ENCODE results near the gene ANTXR2.
"Not testable (repeated sequence)": the region's sequence is repeated elsewhere in the genome, so short reads cannot be mapped to it uniquely, and the experiment has no call there.

Gene ANTXR2

GRCh38 chr4:79918292-79918691, 154.7 kb downstream of the ANTXR2 start:
- DNase-seq (ENCODE audit: low read depth, low spot score) = no peak

GRCh38 chr4:79917246-79917645, 155.8 kb downstream of the ANTXR2 start:
- DNase-seq (ENCODE audit: low read depth, low spot score) = peak; percentile 12

- DNase-seq (ENCODE audit: low read depth, low spot score) = no peak
Observed at GRCh38 chr4:79915246-79915645, 157.8 kb downstream of the ANTXR2 start.

GRCh38 chr4:79913581-79913980, 159.4 kb downstream of the ANTXR2 start:
- peak; percentile 81 for DNase-seq (ENCODE audit: low read depth, low spot score)

- DNase-seq (ENCODE audit: low read depth, low spot score) = no peak
Observed at GRCh38 chr4:79907001-79907400, 166.0 kb downstream of the ANTXR2 start.

DNA sequence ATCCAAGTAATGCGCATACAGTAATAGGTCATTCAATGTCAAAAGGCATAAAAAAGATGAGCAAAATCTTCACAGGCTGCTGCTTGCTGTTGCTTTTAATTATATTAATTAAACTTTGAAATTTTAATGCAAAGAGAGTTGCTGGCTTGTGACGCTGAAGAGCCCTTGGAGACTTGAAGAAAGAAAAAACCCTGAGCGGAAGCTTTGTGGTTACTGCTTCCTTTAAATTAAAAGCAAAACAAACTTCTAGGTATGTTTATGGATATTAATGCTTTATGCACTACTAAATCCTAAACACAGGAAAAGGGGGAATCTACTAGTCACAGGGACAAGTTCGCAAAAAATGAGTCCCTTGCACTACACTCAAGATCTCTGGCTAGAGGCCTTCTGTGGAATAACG, 166.7 kb downstream of the ANTXR2 start:
- DNase-seq (ENCODE audit: low read depth, low spot score) = no peak

GRCh38 chr4:79905212-79905611, 167.8 kb downstream of the ANTXR2 start:
- DNase-seq (ENCODE audit: low read depth, low spot score) = no peak

DNA sequence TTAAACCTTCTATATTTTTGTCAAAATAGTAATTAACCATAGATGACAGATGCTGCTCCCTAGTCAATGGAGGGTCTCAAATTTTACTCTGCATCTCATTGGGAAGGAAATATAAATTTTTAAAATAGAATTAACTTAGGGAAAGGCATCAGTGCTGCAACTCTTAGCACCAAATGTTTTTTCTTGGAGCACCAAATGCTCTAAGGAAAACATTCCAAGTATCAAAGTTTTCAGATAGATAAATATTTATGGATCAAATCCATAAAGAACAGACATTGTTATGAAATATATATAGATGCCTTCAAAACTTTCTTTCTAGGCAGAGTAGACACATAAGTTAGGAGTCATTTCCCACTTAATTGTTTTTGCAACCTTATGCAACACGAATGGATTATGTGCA, 168.7 kb downstream of the ANTXR2 start:
- DNase-seq (ENCODE audit: low read depth, low spot score) = no peak

DNA sequence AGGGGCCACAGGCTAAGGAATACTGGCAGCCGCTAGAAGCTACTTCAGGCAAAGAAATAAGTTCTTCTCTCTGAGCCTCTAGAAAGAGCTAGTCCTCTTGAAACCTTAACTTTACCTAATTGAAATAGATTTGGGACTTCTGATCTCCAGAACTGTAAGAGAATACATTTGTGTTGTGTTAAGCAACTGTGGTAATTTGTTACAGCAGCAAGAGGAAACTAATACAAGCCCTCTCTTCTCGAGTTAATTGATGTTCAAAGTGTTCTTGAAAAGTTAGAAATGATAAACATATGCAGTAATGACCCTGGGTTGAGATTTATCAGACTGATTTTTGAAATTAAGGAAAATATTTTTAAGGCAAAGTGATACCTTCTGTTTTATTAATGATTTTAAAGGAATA, 172.8 kb downstream of the ANTXR2 start:
- DNase-seq (ENCODE audit: low read depth, low spot score) = no peak

GRCh38 chr4:79899481-79899880, 173.5 kb downstream of the ANTXR2 start:
- no peak for DNase-seq (ENCODE audit: low read depth, low spot score)

DNA sequence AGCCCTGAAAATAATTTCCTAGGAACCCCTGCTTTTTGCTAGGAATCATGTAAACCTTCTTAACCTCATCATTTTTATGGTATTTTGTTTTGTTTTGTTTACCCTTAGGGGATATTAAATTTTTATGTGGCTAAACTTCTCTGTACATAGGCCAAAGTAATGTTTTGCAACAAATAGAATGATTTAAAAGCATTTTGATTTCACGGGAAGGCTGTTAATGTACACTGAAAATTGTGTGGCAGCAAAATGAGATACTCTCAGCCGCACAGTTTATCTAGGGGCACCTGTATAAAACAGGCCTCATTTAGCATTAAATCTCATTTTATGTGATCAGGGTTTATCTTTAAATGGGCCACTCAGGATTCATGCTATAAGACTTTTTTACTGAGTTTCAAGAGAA, 175.0 kb downstream of the ANTXR2 start:
- no peak for DNase-seq (ENCODE audit: low read depth, low spot score)

DNA sequence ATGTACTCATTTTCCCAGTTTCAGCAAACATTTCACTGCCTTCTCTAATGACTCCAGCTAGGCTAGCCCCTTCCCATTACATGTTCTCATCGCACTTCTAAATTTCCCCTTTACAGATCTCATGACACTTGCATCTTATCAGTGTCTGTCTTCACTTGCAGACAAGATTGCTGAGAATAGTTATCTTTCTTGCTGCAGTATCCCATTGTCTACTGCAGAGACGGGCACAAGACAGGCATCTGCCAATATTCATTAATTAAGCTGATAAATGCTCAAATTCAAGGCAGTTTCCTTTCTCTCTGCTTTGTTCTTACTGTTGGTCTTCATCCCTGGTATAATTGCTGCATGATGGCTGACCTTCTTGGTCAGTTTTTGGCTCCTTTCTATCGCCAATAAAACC, 175.9 kb downstream of the ANTXR2 start:
- DNase-seq (ENCODE audit: low read depth, low spot score) = no peak

- no peak for DNase-seq (ENCODE audit: low read depth, low spot score)
Observed at GRCh38 chr4:79893456-79893855, 179.6 kb downstream of the ANTXR2 start.

DNA sequence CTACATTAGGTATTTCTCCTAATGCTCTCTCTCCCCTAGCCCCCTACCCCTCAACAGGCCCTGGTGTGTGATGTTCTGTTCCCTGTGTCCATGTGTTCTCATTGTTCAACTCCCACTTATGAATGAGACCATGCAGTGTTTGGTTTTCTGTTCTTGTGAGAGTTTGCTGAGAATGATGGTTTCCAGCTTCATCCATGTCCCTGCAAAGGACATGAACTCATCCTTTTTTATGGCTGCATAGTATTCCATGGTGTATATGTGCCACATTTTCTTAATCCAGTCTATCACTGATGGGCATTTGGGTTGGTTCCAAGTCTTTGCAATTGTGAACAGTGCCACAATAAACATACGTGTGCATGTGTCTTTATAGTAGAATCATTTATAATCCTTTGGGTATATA, 184.0 kb downstream of the ANTXR2 start:
- not testable (repeated sequence) for DNase-seq (ENCODE audit: low read depth, low spot score)

DNA sequence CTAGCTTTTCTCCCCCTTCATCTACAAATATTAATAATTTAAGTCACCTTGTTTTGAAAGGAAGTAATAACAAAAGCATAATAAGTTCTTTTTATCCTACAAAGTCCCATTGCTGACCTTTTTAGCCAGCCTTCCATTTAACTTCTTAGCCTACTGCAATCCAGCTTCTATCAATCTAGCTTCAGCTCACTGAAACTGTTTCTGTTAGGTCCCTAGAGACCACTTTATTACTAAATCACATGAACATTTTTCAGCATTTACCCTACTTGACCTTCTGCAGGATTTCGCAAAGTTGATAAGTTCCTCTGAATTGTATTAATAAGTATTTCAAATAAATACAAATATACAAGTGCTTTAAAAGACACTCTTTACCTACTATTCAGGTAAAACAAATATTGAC, 186.5 kb downstream of the ANTXR2 start:
- no peak for DNase-seq (ENCODE audit: low read depth, low spot score)

- no peak for DNase-seq (ENCODE audit: low read depth, low spot score)
Observed at GRCh38 chr4:79886021-79886420, 187.0 kb downstream of the ANTXR2 start.

GRCh38 chr4:79883290-79883689, 189.7 kb downstream of the ANTXR2 start:
- DNase-seq (ENCODE audit: low read depth, low spot score) = no peak

- DNase-seq (ENCODE audit: low read depth, low spot score) = no peak
Observed at GRCh38 chr4:79882806-79883205, 190.2 kb downstream of the ANTXR2 start.

- DNase-seq (ENCODE audit: low read depth, low spot score) = no peak
Observed at GRCh38 chr4:79881407-79881806, 191.6 kb downstream of the ANTXR2 start.

- DNase-seq (ENCODE audit: low read depth, low spot score) = no peak
Observed at GRCh38 chr4:79877511-79877910, 195.5 kb downstream of the ANTXR2 start.

DNA sequence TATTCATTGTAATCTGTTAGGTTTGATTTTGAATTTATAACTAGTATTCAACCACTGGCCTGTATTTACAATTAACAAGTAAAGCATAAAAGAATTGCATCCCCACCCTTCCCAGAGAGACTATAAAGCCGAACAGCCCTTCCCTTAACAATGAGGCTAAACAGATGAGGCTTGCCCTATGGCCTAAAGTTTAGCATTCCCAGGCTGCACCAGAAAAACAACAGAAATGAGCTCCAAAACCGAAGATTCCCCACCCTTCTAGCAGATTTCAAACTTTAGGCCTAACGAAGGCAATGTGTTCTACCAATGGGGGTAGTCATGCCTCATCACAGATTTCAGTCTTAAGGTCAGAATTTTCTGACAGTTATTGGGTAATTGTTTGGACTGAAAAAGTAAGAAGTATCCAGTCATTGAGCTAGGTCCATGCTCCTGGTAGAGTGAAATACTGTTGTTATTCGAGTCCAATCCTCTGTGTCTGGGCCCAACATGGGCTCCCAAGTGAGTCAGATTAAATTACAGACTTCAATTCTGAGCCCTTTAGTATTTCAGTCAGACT, 197.6 kb downstream of the ANTXR2 start:
- no peak for DNase-seq (ENCODE audit: low read depth, low spot score)

GRCh38 chr4:79874197-79874596, 198.8 kb downstream of the ANTXR2 start:
- DNase-seq (ENCODE audit: low read depth, low spot score) = no peak

DNA sequence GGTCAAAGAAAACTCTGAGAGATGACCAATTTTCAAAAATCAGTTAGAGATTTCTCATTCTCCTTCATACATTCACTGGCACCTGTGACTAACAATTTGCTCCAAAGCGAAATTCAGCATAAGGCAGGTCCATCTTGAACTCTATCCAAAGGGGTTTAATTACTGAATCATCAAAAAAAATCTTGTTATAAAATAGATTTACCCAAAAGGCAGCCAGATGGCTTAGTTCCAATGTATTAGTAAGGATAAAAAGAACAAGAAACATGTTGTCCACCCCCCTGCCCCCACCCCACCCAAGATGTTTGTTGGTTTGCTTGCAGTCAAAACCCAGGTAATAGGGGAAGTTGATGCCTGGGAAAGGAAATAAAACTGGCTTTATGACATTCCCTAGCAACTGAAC, 200.3 kb downstream of the ANTXR2 start:
- peak; percentile 11 for DNase-seq (ENCODE audit: low read depth, low spot score)

- no peak for DNase-seq (ENCODE audit: low read depth, low spot score)
Observed at GRCh38 chr4:79871961-79872360, 201.1 kb downstream of the ANTXR2 start.

Measured in astrocyte of the hippocampus (primary cell).